H1 (cell line): ENCODE measurements around the gene LARP1. TPM values are rescaled to one million over a fixed set of nuclear protein-coding genes. Genes with fewer than 3 reads are reported as not detected.

Experiments used
- EGR1 ChIP-seq: IDR thresholded peaks from 2 replicates; pipeline ENCODE4 v1.6.1; 2011; ENCODE audit warnings: low read depth, low read length, borderline replicate concordance
- SIN3A ChIP-seq, 2 experiments: IDR thresholded peaks in 1 of 2; conservative IDR thresholded peaks in 1 of 2; 2 replicates each; pipeline ENCODE4 v1.6.1; 2011 to 2012; ENCODE audit warnings: low read length in 2 of 2, improper control_type of control experiment in 1 of 2, low read depth in 1 of 2, mild to moderate bottlenecking in 1 of 2
- polyA plus RNA-seq, 7 experiments: library from polyadenylated mRNA; depleted of rRNA in 3 of 7; stranded (reverse) in 5 of 7; unstranded in 2 of 7; fragments of >200 nt in 5 of 7; fragments of 200-250 nt in 2 of 7; gene quantifications; 1 replicate in 5 of 7; 2 replicates in 1 of 7; 4 replicates in 1 of 7; pipeline versions ENCODE4 v1.2.1 to v1.2.3, GENCODE V29; 2011 to 2013; ENCODE audit warnings: missing spikeins in 2 of 7, mixed read lengths in 2 of 7
- total RNA-seq: library from RNA; stranded (reverse); fragmentation: NEBNext Ultra II Directional; extraction: Animal tissue kit (Norgen Biotek cat#: 25700); gene quantifications from 2 replicates; pipeline ENCODE4 v1.2.1, GENCODE V29; 2021
- TF ChIP-seq, protein P1 (sequence below): fragments of 300-600 bp; sonication (generic); IDR thresholded peaks from 2 replicates; pipeline ENCODE4 v1.7.1; 2012; ENCODE audit warnings: low read length, moderate library complexity, mild to moderate bottlenecking, inconsistent platforms; ENCODE audit not compliant: insufficient replicate concordance

Gene LARP1
- total and polyA plus RNA-seq, 2 of the 8 experiments (the other 6 are each of a cell fraction or from before 2014, with no cell fraction given), result 106 to 422 TPM

DNA sequence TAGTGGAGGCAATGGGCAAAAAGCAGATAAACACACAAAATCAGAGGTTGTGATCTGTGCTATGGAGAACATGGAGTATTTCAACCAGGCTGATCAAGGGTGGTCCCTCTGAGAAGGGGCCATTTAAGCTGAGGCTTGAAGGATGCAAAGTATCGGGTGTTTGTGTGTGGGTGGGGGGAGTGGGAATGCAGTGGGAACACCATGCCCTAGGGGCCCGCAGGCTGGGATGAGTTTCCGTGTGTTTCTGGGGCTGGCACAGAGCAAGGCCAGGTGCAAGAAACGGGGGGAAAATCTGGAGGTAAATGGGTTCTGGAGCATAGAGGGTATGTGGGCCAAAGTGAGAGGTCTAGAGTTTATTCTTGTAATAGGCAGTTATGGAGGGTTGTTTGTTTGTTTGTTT is 13.8 kb upstream of the LARP1 start (continued):
- TF ChIP-seq, protein P1, sequence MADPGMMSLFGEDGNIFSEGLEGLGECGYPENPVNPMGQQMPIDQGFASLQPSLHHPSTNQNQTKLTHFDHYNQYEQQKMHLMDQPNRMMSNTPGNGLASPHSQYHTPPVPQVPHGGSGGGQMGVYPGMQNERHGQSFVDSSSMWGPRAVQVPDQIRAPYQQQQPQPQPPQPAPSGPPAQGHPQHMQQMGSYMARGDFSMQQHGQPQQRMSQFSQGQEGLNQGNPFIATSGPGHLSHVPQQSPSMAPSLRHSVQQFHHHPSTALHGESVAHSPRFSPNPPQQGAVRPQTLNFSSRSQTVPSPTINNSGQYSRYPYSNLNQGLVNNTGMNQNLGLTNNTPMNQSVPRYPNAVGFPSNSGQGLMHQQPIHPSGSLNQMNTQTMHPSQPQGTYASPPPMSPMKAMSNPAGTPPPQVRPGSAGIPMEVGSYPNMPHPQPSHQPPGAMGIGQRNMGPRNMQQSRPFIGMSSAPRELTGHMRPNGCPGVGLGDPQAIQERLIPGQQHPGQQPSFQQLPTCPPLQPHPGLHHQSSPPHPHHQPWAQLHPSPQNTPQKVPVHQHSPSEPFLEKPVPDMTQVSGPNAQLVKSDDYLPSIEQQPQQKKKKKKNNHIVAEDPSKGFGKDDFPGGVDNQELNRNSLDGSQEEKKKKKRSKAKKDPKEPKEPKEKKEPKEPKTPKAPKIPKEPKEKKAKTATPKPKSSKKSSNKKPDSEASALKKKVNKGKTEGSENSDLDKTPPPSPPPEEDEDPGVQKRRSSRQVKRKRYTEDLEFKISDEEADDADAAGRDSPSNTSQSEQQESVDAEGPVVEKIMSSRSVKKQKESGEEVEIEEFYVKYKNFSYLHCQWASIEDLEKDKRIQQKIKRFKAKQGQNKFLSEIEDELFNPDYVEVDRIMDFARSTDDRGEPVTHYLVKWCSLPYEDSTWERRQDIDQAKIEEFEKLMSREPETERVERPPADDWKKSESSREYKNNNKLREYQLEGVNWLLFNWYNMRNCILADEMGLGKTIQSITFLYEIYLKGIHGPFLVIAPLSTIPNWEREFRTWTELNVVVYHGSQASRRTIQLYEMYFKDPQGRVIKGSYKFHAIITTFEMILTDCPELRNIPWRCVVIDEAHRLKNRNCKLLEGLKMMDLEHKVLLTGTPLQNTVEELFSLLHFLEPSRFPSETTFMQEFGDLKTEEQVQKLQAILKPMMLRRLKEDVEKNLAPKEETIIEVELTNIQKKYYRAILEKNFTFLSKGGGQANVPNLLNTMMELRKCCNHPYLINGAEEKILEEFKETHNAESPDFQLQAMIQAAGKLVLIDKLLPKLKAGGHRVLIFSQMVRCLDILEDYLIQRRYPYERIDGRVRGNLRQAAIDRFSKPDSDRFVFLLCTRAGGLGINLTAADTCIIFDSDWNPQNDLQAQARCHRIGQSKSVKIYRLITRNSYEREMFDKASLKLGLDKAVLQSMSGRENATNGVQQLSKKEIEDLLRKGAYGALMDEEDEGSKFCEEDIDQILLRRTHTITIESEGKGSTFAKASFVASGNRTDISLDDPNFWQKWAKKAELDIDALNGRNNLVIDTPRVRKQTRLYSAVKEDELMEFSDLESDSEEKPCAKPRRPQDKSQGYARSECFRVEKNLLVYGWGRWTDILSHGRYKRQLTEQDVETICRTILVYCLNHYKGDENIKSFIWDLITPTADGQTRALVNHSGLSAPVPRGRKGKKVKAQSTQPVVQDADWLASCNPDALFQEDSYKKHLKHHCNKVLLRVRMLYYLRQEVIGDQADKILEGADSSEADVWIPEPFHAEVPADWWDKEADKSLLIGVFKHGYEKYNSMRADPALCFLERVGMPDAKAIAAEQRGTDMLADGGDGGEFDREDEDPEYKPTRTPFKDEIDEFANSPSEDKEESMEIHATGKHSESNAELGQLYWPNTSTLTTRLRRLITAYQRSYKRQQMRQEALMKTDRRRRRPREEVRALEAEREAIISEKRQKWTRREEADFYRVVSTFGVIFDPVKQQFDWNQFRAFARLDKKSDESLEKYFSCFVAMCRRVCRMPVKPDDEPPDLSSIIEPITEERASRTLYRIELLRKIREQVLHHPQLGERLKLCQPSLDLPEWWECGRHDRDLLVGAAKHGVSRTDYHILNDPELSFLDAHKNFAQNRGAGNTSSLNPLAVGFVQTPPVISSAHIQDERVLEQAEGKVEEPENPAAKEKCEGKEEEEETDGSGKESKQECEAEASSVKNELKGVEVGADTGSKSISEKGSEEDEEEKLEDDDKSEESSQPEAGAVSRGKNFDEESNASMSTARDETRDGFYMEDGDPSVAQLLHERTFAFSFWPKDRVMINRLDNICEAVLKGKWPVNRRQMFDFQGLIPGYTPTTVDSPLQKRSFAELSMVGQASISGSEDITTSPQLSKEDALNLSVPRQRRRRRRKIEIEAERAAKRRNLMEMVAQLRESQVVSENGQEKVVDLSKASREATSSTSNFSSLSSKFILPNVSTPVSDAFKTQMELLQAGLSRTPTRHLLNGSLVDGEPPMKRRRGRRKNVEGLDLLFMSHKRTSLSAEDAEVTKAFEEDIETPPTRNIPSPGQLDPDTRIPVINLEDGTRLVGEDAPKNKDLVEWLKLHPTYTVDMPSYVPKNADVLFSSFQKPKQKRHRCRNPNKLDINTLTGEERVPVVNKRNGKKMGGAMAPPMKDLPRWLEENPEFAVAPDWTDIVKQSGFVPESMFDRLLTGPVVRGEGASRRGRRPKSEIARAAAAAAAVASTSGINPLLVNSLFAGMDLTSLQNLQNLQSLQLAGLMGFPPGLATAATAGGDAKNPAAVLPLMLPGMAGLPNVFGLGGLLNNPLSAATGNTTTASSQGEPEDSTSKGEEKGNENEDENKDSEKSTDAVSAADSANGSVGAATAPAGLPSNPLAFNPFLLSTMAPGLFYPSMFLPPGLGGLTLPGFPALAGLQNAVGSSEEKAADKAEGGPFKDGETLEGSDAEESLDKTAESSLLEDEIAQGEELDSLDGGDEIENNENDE, result no peak
- TF ChIP-seq SIN3A (conservative IDR thresholded peaks at IDR 0.05 in 1 of 2, IDR thresholded peaks at IDR 0.05 in 1 of 2; ENCODE audit: low read depth in 1 of 2, low read length in 2 of 2), result no peak
- no peak for TF ChIP-seq EGR1
